HEK293 (cell line): ENCODE results near the gene FGD5.

Experiments used
- EGR2 ChIP-seq: fragments of 450-650 bp; formaldehyde crosslinking; IDR thresholded peaks from 2 replicates; pipeline ENCODE4 v1.5.1; 2016; ENCODE audit warnings: low read depth, missing biosample characterization, missing genetic modification characterization
- OSR2 ChIP-seq: fragments of 450-650 bp; formaldehyde crosslinking; IDR thresholded peaks from 2 replicates; pipeline ENCODE4 v1.5.1; 2016; ENCODE audit warnings: missing biosample characterization, missing genetic modification characterization
- RBAK ChIP-seq: fragments of 450-650 bp; formaldehyde crosslinking; IDR thresholded peaks from 2 replicates; pipeline ENCODE4 v1.5.1; 2016; ENCODE audit warnings: missing biosample characterization, missing genetic modification characterization
- ZNF133 ChIP-seq: fragments of 450-650 bp; formaldehyde crosslinking; IDR thresholded peaks from 2 replicates; pipeline ENCODE4 v1.5.1; 2016; ENCODE audit warnings: missing biosample characterization, missing genetic modification characterization
- ZNF184 ChIP-seq: fragments of 450-650 bp; IDR thresholded peaks from 2 replicates; pipeline ENCODE4 v1.5.1; 2018; ENCODE audit warnings: missing biosample characterization, mild to moderate bottlenecking, missing genetic modification characterization
- ZNF274 ChIP-seq, 2 experiments: fragments of 200-500 bp in 1 of 2; fragments of 450-650 bp in 1 of 2; sonication (Bioruptor generic) in 1 of 2; formaldehyde crosslinking in 1 of 2; IDR thresholded peaks; 2 replicates each; pipeline versions ENCODE4 v1.5.1 to v1.6.1; 2014 to 2016; ENCODE audit warnings: borderline replicate concordance in 1 of 2, inconsistent platforms in 1 of 2, low read length in 1 of 2, missing biosample characterization in 1 of 2, missing genetic modification characterization in 1 of 2
- ZNF302 ChIP-seq: fragments of 450-650 bp; formaldehyde crosslinking; IDR thresholded peaks from 2 replicates; pipeline ENCODE4 v1.5.1; 2016; ENCODE audit warnings: missing biosample characterization, missing genetic modification characterization, low read depth
- ZNF350 ChIP-seq: fragments of 450-650 bp; formaldehyde crosslinking; IDR thresholded peaks from 2 replicates; pipeline ENCODE4 v1.5.0; 2017; ENCODE audit warnings: missing biosample characterization, mild to moderate bottlenecking, missing genetic modification characterization
- ZNF354C ChIP-seq: fragments of 450-650 bp; formaldehyde crosslinking; IDR thresholded peaks from 2 replicates; pipeline ENCODE4 v1.5.1; 2016; ENCODE audit warnings: missing biosample characterization, missing genetic modification characterization, low read depth, borderline replicate concordance
- ZNF654 ChIP-seq: fragments of 450-650 bp; formaldehyde crosslinking; IDR thresholded peaks from 2 replicates; pipeline ENCODE4 v1.5.1; 2016; ENCODE audit warnings: low read depth, missing biosample characterization, missing genetic modification characterization
- TF ChIP-seq, protein P1 (sequence below): fragments of 450-650 bp; formaldehyde crosslinking; IDR thresholded peaks from 2 replicates; pipeline ENCODE4 v1.5.1; 2016; ENCODE audit warnings: missing biosample characterization, missing genetic modification characterization
- TF ChIP-seq, protein P2 (sequence below): fragments of 450-650 bp; formaldehyde crosslinking; IDR thresholded peaks from 2 replicates; pipeline ENCODE4 v1.5.1; 2016; ENCODE audit warnings: missing biosample characterization, missing genetic modification characterization

DNA sequence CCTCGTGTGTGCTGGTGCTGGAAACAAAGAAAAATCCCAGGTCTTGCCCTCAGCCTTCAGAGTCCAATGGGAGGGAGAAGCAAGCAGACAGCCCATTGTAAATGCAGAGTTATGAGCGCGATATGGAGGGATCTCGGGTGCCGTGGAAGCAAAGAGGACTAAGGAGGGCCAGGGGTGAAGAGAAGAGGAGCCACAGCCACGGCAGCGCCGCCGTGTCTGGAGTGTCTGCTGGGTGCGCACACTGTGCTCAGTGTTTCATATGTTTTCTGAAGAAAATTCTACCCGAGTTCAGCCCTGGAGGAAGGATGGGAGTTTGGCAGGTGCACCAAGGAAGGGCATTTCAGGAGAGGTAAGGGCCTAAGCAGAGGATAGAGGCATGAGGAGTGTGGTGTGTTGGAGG is 92.9 kb downstream of the FGD5 start:
- TF ChIP-seq, protein P1, sequence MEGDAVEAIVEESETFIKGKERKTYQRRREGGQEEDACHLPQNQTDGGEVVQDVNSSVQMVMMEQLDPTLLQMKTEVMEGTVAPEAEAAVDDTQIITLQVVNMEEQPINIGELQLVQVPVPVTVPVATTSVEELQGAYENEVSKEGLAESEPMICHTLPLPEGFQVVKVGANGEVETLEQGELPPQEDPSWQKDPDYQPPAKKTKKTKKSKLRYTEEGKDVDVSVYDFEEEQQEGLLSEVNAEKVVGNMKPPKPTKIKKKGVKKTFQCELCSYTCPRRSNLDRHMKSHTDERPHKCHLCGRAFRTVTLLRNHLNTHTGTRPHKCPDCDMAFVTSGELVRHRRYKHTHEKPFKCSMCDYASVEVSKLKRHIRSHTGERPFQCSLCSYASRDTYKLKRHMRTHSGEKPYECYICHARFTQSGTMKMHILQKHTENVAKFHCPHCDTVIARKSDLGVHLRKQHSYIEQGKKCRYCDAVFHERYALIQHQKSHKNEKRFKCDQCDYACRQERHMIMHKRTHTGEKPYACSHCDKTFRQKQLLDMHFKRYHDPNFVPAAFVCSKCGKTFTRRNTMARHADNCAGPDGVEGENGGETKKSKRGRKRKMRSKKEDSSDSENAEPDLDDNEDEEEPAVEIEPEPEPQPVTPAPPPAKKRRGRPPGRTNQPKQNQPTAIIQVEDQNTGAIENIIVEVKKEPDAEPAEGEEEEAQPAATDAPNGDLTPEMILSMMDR (tag by site-specific recombination) = no peak
- no peak for TF ChIP-seq ZNF350
- TF ChIP-seq RBAK (tag by site-specific recombination) = no peak
- TF ChIP-seq, protein P2, sequence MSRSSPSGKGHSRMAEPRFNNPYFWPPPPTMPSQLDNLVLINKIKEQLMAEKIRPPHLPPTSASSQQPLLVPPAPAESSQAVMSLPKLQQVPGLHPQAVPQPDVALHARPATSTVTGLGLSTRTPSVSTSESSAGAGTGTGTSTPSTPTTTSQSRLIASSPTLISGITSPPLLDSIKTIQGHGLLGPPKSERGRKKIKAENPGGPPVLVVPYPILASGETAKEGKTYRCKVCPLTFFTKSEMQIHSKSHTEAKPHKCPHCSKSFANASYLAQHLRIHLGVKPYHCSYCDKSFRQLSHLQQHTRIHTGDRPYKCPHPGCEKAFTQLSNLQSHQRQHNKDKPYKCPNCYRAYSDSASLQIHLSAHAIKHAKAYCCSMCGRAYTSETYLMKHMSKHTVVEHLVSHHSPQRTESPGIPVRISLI = no peak
- no peak for TF ChIP-seq OSR2
- TF ChIP-seq ZNF274 (IDR thresholded peaks at IDR 0.05; ENCODE audit: low read length) = no peak
- no peak for TF ChIP-seq ZNF274 (tag by site-specific recombination; IDR thresholded peaks at IDR 0.05; ENCODE audit: borderline replicate concordance)
- TF ChIP-seq ZNF654 (tag by site-specific recombination) = no peak
- no peak for TF ChIP-seq ZNF302 (tag by site-specific recombination)
- TF ChIP-seq ZNF133 = no peak
- TF ChIP-seq ZNF354C = no peak
- TF ChIP-seq ZNF184 (tag by site-specific recombination) = no peak
- no peak for TF ChIP-seq EGR2
